GM12875 (cell line): ENCODE data around the gene CORO2B.
A peak's percentile ranks its signal among the peaks of the same experiment; 100 is the strongest.

Source experiments
- H3K4me3 ChIP-seq: one replicate; pipeline ENCODE4 v1.5.1; 2011; ENCODE audit warnings: low read depth, low read length, control low read depth
- TF ChIP-seq, protein P1 (sequence below): IDR thresholded peaks from 2 replicates; pipeline ENCODE4 v1.5.1; 2011; ENCODE audit warnings: low read depth, mild to moderate bottlenecking, control low read depth, inconsistent platforms, low read length, moderate library complexity, borderline replicate concordance; ENCODE audit not compliant: insufficient read depth

Gene CORO2B

DNA sequence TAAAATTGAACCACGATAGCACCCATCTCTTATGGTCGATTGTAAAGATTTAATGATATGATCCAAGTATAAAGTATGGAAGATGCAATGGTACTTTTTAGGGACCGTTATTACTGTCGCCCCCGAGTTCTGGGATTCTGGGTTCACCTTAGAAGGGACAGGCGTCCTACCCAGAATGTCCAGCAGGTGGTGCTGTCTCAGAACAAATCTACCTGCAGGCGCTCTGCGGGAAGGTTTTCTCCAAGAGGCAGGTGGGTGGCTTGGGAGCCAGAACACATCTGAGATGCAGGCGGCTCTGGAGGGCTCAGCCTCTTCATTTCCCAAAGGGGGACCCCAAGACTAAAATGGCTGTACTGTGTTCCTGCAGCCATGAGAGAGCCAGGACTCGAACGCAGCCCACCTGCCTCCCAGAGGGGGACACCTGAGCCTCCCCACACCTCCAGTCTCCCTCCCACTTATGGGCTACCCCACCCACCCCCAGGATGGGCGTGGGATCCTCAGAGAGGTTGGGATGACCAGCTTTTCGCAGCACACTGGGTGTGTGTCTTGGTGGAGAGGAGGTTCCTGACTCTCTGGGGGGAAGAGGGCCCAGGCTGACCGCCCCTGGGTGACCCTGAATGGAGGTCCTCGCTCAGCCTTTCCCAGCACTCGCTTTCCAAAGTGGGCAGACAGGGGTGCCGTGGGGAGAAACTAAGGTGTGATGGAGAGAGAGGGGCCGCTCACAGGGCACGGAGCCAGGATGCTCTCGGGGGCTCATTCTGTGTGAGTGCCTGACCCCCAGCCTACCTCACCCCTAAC lies 28.1 kb upstream of the CORO2B start:
- TF ChIP-seq, protein P1, sequence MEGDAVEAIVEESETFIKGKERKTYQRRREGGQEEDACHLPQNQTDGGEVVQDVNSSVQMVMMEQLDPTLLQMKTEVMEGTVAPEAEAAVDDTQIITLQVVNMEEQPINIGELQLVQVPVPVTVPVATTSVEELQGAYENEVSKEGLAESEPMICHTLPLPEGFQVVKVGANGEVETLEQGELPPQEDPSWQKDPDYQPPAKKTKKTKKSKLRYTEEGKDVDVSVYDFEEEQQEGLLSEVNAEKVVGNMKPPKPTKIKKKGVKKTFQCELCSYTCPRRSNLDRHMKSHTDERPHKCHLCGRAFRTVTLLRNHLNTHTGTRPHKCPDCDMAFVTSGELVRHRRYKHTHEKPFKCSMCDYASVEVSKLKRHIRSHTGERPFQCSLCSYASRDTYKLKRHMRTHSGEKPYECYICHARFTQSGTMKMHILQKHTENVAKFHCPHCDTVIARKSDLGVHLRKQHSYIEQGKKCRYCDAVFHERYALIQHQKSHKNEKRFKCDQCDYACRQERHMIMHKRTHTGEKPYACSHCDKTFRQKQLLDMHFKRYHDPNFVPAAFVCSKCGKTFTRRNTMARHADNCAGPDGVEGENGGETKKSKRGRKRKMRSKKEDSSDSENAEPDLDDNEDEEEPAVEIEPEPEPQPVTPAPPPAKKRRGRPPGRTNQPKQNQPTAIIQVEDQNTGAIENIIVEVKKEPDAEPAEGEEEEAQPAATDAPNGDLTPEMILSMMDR, result peak; percentile 88
- H3K4me3 ChIP-seq, result no peak overlapping the region

DNA sequence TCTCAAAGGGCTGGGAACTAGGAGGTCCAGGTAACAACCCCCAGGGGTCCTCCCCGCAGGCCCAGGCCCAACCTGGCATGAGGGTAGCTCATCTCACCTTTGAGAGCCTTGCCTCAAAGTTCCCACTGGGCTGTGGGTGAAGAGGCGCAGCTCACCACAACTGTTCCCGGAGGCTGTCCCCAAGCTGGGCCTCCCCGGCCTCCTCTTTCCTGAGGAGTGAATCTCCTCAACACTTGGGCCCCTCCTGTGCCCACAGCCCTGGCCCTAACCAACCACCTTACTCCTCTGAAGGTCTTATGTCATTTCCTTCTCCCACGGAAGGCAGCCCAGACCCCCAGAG lies 27.5 kb upstream of the CORO2B start:
- TF ChIP-seq, protein P1, result no peak
- H3K4me3 ChIP-seq, result no peak overlapping the region

DNA sequence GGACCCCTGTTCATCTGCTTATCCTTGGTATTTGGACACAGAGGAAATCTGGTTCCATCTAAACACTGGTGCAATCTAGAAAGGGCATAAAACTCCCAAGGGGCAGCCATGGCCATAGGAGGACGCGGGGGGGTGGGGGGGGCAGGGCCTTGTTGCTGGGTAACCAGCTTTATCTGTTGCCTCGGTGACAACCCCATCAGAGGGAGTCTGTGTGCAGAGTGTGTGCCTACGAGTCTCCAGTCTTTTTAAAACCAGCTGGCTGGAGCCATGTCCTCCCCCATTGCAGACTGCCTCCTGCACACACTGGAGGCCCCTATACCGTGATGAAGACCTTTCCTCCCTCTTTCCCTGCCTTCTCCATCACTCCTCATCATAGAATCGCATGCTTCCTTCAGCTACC lies 26.4 kb upstream of the CORO2B start:
- TF ChIP-seq, protein P1, result no peak
- no peak overlapping the region for H3K4me3 ChIP-seq

DNA sequence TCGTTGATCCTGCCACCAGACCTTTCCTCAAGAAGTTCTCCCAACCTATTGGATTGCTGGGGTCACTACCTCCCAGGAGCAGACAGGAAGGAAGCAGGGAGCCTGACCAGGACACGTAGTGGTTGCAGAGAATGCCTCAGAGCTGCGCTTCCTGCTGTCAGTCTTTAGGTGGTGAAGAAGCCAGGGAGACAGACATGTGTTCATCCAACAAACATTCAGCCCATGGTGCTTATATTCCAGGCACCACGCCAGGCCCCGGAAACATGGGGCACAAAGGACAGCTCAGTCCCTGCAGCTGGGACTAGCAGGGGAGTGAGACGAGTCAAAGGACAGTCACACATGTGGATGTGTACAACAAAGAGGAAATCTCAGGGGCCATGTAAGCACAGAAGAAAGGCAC lies 26.0 kb upstream of the CORO2B start:
- TF ChIP-seq, protein P1, result no peak
- no peak overlapping the region for H3K4me3 ChIP-seq

DNA sequence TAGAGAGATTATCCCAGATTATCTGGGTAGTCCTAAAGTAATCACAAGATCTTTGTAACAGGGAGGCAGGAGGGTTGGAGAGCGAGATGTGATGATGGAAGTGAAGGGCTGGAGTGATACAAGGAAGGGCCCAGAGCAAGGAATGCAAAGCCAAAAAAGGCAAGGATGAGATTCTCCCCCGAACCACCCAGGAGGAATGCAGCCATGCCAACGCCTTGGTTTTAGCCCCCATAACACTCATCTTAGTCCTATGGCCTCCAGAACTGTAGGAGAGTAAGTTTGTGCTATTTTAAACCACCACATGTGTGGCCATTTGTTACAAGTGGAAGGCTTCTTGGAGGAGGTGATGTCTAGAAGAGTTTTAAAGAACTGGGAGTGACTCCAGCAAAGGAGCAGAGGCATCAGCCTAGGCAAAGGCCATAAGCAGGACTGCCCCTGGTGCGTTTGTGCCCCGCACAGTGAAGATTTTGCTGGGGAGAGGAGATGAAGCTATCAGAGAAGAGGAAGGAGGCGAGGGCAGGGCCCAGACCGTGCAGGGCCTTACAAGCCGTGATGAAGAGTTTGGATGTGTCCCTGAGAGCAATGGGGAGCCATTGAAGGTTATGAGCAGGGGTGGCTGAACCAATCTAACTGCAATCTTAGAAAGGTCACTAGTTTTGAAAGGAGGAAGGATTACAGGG lies 25.3 kb upstream of the CORO2B start:
- TF ChIP-seq, protein P1, result no peak
- no peak overlapping the region for H3K4me3 ChIP-seq

DNA sequence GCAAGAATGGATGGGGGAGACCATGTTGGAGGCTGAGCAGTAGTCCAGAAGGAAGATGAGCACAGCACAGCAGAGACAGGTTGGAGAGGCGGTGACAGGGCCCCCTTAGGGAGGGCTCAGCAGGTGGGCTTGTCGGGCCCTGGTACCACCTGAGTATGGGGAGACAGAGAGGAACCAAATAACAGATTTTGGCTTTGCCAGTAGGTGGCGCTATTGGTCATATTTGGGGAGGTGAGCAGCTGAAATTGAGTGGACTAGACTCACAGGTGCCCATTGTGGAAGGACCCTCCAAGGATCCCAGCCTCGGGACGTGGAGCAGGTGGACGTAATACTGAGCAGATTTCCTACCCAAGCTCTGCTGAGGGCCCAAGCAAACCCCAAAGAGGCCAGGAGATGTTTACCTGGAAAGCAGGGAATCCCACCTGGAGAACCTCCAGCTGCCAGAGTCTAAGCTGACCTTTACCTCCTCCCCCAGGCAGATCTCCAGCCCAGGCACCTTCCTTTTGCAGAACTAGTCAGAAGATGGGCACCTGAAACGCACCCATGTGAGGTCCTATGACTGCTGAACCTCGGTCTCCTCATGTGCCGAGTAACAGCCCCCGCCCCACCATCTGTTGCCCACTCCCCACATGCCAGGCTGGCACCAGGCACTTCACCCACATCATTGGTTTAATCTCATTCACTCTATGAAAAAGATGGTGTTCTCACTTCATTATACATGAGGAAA lies 24.6 kb upstream of the CORO2B start:
- H3K4me3 ChIP-seq, result no peak overlapping the region
- TF ChIP-seq, protein P1, result peak; percentile 73
